GM21360 (cell line): ENCODE measurements around the gene P3H4.

ENCODE experiments used
- ATAC-seq: cut with Tn5 transposase; IDR thresholded peaks from one replicate; pipeline ENCODE4 v1.9.1; 2021; ENCODE audit warnings: mild to moderate bottlenecking, moderate library complexity; ENCODE audit not compliant: unreplicated experiment

P3H4 gene

DNA sequence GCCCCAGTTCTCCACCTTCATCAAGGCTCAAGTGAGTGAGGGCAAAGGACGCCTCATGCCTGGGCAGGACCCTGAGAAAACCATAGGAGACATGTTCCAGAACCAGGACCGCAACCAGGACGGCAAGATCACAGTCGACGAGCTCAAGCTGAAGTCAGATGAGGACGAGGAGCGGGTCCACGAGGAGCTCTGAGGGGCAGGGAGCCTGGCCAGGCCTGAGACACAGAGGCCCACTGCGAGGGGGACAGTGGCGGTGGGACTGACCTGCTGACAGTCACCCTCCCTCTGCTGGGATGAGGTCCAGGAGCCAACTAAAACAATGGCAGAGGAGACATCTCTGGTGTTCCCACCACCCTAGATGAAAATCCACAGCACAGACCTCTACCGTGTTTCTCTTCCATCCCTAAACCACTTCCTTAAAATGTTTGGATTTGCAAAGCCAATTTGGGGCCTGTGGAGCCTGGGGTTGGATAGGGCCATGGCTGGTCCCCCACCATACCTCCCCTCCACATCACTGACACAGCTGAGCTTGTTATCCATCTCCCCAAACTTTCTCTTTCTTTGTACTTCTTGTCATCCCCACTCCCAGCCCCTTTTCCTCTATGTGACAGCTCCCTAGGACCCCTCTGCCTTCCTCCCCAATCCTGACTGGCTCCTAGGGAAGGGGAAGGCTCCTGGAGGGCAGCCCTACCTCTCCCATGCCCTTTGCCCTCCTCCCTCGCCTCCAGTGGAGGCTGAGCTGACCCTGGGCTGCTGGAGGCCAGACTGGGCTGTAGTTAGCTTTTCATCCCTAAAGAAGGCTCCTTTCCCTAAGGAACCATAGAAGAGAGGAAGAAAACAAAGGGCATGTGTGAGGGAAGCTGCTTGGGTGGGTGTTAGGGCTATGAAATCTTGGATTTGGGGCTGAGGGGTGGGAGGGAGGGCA lies 10.7 kb upstream of the P3H4 start:
- no peak for ATAC-seq

DNA sequence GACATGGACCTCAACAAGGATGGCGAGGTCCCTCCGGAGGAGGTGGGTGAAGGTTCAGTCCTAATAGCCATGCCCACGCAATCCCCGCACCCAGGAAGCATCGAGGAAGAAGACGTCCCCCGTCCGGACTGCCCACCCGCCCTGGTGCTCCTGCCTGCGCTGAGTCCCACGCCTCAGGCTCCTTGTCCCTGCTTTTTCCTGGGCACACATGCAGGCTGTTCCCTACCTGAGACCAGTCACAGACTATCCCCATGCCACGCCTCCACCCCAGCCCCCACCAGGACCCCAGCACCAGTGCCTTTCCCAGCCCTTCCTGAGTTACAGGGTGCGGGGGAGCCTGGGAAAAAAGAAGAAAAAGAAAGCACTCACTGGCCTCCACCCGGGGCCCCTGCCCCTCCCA lies 10.0 kb upstream of the P3H4 start:
- ATAC-seq: no peak

DNA sequence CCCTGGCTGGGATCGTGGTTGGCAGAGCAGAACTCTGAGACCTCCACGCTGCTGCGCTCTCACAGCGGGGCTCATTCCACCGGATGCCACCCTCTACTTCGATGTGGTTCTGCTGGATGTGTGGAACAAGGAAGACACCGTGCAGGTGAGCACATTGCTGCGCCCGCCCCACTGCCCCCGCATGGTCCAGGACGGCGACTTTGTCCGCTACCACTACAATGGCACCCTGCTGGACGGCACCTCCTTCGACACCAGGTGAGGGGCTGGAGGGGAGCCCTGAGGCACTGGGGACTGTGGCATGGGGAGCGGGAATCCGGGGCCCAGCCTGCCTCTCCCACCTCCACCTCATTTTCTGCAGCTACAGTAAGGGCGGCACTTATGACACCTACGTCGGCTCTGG lies 6.3 kb upstream of the P3H4 start:
- ATAC-seq: no peak

DNA sequence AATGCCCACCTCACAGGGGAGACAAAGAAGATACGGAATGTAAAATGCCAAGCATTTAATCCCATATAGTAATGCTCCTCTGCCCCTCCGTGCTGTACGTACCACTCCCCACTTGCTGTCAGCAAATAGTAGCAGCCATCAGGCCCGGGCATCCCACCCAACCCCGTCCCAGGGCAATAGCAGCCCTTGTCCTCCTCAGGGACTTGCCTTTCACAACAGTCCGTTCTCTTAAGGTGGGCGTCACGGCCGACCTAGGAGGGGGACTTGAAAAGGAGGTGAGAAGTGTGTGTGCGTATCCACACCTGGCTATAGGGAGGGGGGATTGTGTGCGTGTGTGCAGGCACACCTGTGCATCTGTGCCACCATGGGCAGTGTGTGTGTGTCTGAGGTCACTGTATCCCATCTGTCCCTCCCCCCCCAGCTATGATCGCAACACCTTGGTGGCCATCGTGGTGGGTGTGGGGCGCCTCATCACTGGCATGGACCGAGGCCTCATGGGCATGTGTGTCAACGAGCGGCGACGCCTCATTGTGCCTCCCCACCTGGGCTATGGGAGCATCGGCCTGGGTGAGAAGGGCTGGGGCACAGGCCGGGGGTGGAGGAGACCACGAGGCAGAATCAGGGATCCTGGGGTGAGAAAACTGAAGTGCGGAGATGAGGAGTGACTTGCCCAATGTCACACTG lies 5.0 kb upstream of the P3H4 start:
- no peak for ATAC-seq

DNA sequence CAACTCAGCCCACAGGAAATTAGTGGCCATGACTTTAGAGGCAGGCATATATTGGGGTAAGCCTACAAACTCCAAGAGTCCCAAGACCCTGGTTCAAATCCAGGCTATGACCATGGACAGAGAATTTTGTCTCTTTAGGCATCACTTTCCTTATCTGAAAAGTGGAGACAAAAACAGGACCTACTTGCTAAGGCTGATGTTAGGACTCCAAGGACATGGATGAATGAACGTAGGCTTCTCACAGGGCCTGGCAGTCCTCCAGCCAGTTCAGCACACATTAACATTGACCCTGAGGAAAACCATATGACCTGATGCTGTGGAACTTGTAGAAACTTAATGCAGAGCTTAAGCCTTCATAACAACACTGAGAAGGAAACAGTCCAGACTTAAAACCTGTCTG lies 2.4 kb upstream of the P3H4 start:
- ATAC-seq: no peak

DNA sequence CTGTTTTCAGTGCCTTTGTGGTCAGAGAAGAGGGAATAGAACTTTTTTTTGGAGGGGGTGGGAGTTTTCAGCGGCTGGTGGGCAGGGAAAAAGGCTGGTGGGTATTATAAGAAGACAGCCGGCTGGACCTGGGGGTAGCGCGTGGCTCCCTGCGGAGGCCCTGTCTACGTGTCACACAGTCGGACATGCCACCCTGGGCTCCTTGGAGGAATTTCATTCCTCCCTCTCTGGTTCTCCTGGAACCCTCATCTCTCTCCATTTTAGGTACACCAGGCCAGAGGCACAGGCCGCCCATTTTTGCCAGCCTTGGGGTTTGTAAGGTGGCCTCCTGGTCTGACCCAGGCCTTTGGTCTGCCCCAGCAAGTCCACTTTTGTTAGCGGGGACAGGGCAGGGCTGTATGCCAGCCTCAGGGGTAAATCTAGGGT lies 2.0 kb upstream of the P3H4 start:
- ATAC-seq: no peak

DNA sequence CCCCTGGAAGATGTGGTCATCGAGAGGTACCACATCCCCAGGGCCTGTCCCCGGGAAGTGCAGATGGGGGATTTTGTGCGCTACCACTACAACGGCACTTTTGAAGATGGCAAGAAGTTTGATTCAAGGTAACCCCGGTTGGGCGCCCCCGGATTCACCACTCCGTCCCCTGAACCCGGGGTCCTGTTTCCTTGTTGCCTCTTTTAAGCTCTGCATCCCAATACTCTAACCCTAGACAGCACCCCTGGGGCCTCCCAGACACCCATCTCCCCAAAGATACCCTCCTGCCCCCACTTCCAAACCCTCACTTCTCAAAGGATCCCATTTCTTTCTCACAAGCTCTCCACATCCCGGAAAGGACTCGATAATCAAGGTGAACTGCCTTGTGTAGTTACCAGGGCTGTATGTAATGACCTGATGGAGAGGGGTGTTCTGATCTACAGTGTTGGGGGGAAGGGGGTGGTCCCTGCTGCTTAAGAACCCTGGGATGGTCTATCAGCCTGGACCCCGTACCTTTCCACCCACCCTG lies 1.5 kb upstream of the P3H4 start:
- no peak for ATAC-seq

DNA sequence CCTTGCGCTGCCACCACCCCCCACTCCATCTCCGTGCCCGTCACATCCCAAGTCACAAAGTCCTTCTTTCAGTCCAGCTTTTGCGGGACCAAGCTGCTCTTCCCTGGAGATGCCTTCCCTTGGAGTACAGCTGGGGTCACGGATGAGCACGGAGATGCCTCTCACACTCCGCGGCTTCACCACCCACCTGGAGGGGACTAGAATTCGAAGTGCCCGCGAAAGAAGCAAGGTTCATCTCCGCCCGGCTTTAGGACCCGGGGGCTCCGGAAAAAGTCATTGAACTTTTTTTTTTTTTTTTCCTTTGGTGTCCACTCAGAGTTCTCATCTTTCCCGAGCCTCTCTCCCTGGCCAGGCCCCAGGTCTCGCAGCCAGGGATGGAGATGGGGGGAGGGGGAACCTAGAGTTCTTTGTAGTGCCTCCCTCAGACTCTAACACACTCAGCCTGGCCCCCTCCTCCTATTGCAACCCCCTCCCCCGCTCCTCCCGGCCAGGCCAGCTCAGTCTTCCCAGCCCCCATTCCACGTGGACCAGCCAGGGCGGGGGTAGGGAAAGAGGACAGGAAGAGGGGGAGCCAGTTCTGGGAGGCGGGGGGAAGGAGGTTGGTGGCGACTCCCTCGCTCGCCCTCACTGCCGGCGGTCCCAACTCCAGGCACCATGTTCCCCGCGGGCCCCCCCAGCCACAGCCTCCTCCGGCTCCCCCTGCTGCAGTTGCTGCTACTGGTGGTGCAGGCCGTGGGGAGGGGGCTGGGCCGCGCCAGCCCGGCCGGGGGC lies 817 bp upstream of the P3H4 start, which contains the start of gene FKBP10:
FKBP10 (plus strand) TSS at position 624 of the 771 bp plus-strand sequence; CDS start at position 655, 31 bp downstream.
- ATAC-seq: no peak

DNA sequence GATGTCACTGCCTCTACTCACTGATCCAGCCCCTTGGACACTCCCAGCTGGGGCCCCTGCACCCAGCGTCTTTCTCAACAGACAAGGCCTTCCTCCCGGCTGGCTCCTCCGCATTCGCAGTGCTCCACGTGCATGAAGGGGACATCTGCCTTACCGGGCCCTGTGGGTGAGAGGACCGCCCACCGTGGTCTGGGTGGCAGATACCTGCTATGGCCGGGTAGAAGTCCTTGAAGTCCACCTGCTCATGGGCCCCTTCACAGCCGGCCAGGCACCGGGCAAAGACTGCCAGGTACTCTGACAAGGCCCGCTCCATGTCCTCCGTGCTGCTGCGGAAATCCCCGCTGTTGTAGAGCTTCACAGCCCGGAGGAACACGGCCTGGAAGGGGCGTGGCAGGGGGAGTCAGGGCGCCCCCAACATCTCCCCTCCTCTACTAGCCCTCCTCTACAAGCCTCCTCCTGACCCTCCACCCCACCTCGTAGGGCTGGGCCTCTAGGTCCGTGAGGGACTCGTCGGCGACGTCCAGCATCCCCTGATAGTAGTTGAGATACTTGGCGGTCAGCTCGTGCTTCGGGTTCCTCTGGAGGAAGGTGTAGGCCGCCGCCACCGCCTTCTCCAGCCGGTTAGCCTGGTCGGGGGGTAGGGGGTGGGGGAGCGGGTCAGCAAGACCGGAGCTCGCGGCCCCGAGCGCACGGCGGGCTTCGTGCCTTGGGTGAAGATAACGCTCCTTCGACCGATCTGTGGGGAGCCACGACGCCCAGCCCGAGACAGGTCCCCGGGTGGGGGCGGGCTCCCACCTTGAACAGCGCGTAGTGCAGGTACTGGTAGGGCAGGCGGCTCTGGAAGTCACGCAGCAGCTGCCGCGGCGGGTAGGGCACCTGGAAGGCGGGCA lies 845 bp downstream of the P3H4 start:
- no peak for ATAC-seq

DNA sequence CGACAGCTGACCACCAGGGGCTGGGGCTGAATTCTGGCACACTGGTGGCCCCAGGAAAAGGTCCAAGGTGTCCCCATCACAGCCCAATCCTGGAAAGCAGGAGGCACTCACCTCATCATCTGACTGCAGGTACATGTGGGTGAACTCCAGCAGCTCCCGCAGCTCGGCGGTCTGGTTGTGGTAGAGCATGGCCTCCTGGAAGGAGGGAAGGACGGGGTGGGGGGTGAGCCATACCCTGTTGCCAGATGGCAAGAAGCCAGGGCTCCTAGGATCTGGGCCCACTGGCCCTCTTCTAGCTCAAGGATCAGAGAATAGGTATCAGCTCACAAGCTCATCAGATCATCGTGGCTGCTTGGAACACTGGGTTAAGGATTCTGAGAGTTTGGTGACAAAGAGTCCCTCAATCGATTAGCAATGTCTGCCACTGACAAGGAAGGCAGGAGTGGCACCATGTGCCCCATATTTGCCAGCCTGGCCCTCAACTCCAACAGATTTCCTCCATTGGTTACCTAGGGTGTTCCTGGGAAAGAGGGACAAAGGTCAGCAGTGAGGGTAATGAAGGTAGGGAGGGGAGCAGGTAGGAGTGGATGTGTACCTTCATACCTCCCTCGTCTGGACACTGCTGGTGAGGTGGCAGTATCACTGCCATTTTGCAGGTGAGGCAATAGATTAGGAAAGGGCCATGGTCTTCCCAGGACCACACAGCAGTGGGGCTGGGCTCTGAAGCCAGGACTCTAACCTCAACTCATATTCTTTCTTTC lies 4.9 kb downstream of the P3H4 start:
- ATAC-seq: no peak

DNA sequence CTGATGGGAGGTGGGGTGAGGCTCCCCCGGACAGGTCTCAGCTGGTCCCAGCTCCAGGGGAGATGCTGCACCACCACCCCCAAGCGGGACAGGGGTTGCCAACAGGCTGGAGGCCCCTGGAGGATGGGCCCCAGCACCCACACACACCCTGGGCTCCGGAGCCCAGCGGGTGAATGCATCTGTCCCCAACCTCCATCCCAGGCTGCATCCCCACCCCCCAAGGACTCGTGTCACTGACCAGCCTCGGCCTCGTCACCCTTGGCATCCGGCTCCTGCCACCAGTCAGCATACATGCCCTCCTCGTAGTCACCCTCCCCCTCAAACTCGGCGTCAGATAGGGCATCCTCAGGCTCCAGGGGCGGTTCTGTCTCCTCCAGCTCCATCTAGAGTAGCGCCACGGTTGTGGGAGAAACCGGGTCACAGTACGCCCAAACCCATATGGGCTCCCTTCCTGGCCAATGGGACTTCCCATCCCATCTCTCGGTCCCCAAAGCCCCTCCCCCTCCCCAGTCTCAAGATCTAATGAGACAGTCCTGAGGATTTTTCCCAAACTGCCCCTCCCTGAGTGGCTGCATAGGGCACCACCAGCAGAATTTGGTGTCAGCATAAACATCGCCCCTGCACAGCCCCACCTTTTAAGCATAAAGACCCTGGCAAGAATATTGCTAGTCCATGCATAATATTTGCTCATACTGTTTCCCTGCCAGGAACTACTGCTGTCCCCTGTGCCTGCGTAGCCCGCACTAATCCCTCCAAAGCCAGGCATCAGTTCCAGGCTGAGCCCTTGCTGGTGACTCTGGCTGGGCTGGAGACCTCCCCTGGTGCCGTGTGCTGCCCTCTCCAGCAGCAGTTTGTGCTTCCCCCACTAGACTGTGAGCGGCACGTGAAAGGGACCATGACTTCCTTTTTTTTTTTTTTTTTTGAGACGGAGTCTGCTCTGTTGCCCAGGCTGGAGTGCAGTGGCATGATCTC lies 8.4 kb downstream of the P3H4 start:
- no peak for ATAC-seq

DNA sequence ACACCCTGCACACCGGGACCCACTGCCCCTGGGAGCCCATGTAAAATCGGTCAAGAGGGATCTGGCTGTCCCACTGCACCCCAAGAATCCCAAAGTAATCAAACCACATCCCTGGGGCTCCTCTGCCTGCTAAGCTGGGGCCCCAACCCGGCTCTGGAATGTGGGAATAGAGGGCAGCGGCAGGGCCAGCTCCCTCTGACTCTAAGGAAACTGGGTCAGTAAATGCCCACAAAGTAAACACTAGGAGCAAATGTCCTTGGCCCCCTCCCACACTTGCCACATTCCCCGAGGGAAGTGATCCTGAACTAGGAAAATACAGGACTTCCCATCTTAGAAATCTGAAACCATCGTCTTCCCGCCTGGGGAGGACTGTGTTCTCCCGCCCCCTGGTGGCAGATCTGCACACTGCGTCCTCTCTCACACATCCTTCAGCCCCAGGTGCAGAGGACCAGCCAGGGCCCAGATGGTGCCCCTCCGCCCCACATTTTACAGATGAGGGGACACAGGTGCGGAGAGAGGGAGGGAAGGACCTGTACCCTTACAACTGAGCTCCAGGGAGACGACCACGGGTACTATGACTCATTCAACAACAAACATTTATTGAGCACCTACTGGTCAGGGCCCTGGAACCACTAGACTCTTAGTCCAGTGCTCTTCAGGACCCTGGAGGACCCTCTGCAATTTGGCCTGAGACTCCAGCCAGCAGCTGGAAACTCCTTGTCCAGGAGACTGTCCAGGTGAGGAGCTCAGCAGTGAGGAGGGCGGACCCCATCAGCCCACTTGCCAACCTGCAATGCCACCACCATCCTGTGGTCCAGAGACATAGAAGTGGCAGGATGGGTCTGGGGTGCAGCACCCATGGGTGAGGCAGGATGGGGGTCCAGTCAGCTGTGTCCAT lies 10.1 kb downstream of the P3H4 start:
- no peak for ATAC-seq

DNA sequence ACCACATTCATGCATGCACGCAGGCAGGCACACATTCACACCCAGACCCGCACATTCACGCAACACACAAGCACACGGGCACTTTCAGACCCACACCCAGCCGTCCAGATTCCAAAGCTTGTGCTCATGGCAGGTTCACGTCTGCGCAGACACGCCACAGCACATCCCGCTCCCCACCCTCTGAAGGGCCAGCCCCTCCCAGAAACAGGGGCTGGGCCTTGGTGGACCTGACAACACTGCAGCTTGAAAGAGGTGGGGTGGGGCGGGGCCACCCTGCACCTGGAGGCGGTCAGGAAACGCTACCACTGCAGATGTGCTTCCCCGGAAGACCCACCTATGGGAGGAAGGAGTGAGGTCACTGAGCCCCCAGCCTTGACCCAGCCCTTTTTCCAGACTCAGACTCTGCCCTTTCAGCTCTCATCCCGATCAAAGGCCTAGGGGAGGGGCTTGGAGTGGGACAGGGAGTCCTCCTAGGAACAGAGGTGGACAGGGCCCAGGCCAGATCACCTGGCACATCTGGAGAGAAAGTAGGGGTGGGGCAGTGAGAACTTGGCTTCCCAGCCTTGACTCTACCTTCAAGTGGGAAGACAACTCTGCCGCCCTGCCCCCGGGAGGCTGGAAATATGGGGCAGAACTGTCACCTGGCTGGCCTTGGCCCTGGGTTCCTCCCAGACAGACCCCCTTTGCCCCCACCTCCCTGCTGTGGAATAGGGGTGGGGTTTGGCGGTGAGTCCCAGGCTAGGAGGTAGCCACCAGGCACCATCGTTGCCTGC lies 11.0 kb downstream of the P3H4 start:
- ATAC-seq: no peak

DNA sequence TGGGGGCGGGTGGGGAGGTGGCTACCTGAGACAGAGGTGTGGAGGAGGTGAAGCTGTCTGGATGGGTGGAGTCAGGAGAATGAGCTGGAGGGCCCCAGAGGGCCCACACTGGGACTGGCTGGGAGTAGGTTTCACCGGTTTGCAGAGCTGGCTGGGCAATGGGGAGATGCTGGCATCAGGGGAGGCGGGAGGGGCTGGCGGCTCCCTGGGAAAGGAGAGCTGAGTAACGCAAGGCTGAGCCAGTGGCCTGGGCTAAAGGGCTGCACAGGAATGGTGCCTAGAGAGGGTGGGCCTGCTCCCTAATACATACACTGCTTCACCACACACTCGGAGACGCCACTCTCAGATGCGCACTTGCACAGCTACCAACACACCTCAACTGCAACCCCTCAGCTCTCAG lies 12.4 kb downstream of the P3H4 start:
- ATAC-seq: no peak

DNA sequence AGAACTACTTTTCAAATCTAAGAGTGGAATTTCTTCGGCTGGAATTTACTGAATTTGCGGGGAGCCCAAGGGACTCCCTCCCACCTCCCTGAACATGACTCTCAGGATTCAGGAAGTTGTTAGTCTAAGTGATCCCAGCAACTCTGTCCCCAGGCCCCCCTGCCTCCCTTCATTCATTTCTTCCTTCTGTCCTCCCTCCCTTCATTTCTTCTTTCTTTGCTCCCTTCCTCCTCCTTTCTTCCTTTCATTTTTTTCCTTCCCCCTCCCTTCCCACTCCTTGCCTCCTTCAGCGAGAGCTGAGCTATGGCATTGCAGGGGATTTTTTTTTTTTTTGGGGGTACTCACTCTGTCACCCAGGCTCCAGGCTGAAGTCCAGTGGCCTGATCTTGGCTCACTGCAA lies 14.4 kb downstream of the P3H4 start:
- no peak for ATAC-seq

DNA sequence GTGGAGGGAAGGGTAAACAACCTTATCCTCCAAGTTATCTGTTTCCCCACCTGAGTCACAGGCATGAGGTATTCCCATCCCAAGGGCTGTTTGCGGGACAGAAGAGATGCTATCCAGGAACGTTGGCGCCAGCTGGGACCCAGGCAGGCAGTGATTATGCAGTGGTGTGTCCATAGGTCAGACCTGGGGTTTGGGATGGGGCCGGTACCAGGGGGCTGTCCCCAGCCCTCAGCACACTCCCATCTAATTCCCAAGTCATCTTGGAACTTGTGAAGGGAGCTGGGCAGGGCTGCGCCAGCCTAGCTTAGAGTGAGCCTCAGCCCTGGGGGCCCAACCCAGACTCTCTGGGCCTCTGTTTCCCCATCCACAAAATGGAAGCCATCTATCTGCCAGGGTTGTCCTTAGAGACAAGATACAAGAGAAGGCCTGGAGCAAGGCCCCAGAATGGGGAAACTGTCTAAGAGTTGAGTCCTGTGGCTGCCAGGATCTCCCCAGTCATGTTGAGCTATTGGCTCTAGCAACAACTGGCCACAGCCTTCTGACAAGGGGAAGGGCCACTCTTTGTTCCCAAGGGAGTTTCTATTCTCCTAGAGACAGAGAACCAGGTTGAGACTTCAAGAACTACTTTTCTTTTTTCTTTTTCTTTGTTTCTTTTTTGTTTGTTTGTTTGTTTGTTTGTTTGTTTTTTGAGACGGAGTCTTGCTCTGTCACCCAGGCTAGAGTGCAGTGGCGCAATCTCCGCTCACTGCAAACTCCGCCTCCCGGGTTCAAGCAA lies 15.4 kb downstream of the P3H4 start:
- no peak for ATAC-seq
